Fibroblast of gingiva (primary cell): ENCODE data around the gene CFL1.
"Not testable (repeated sequence)": the region's sequence is repeated elsewhere in the genome, so short reads cannot be mapped to it uniquely, and the experiment has no call there.

Source experiments
- DNase-seq: peaks from one replicate; pipeline ENCODE4 v3.0.0-alpha.2; 2011; ENCODE audit warnings: low read depth

Gene CFL1

DNA sequence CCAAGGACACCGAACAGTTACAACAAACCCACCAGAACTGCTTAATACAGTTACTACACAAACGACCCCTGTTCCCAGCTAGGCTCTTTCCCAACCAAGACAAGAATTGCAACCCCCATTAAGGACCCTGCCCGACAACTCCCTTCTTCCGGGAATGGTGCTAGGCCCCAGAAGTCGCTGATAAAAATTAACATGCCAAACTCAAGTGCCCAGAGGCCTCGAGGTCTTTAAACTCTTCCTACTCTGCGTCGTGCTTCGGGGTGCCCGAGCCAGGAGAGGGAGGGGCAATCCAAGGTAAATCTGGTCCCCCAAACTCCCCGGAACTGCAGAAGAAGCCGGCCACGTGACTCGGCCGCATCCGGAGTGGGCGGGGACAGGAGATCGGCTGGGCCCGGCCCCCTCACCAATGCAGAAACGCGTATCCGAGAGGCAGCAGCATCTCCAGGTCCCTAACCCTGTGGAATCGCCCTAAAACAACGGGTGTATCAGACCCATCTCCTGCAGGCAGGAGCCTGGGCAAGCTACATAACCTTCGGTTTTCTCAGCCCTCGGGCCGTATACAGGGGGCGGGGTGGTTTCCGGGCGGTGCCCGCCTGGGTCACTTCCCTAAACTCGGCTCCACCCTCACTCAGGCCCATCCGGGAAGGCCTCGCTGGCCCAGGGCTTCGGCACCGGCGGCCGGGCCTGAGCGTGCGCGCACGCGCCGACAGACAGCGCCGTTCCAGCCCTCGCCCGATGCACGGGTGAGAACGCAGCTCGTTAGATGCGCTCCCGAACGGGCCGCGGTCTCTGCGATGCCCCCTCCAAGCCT lies 1.1 kb downstream of the CFL1 start:
- DNase-seq, result peak; percentile 67

- DNase-seq, result no peak
Measured at GRCh38 chr11:65855927-65856363, 2.0 kb downstream of the CFL1 start.

DNA sequence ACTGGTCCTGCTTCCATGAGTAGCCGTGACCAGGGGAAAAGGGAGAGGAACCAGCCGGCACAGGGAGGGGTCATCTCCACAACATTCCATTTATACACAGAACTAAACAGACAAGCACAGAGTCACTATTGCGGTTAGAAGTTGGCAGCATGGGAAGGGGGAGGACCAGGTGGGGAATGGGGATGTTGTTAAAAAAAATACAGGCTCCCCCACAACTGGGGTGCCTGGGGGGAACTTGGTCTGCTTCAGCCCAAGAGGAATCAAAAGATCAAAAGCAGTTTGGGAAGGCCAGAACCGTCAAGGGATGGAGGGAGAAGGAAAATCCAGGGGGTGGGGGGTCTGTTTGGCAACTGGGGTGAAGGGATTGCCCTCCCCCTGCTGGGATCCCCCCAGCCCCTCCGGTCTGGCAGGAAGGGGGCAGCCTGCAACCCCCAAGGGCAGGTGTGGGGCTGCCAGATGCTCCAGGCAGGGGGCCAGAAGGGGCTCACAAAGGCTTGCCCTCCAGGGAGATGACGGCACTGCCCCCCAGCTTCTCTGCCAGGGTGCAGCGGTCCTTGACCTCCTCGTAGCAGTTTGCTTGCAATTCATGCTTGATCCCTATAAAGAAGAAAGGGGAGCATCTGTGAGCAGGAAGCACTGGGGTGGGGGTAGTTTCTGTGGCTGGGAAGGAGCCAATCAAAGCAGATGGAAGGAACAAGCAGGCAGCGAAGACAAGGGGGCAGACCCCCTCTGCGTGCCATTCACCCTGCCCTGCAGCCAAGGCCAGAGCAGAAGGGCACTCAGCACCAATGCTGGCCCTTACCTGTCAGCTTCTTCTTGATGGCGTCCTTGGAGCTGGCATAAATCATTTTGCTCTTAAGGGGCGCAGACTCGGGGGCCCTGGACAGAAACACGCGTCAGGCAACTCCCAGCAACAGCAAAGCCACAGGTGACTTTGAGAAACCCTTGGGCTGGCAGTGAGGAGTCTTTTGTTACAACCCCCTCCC lies 2.8 kb downstream of the CFL1 start:
- DNase-seq, result no peak

GRCh38 chr11:65854161-65854592 lies 3.8 kb downstream of the CFL1 start:
- no peak for DNase-seq

- no peak for DNase-seq
Measured at GRCh38 chr11:65853246-65853979, 4.6 kb downstream of the CFL1 start.

GRCh38 chr11:65852508-65853245 lies 5.3 kb downstream of the CFL1 start:
- no peak for DNase-seq

DNA sequence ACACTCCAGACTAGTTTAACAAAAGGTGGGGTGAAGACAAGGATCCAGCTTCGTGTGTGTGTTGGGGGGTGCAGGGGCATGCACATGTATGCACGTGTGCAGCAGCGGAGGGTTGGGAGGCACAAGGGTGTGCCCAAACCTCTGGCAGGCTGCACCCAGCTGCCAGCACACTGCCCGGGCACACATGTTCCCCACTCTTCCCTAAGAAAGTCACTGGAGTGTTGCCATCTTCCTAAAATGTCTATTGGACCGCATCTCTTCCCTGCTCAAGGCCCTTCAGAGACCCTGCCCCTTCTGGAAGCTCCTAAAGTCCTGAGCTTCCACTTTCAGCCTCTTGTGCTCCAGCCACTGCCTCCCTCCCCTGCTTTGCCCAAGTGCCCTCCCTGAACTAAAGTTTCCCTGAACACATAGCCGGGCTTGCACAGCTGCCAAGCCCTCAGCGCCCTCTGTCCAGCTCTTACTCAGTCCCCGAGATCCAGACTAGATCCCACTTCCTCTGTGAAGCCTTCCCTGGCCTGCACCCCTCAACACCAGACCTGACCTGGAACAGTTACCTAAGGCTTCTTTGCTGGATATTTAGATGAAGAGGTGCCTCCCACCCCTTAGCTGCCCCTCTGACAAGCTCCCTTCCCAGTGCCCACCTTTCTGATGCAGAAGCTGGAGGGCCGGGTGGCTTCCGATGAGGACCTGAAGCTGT lies 6.0 kb downstream of the CFL1 start:
- no peak for DNase-seq

GRCh38 chr11:65851083-65851579 lies 6.8 kb downstream of the CFL1 start:
- DNase-seq, result no peak

- no peak for DNase-seq
Measured at GRCh38 chr11:65850217-65851082, 7.5 kb downstream of the CFL1 start.

GRCh38 chr11:65849771-65850216 lies 8.2 kb downstream of the CFL1 start:
- no peak for DNase-seq

DNA sequence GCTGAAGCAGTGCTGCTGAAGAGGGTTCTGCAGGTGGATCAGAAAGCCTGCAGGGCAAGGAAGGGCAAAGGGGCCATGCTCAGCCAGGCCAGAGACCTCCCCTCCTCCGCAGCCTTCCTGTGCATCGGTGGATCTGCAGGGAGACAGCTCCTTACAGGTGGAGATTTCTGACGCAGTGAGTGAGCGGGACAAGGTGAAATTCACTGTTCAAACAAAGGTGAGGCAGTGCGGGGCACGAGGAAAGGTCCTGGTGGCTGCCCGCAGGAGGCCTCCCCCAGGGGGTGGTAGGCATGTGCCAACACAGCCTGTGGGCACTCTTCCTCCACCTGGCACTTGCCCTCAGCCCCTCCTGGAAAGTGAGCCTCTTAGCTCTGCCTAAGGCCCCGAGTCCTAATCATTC lies 8.6 kb downstream of the CFL1 start:
- no peak for DNase-seq

DNA sequence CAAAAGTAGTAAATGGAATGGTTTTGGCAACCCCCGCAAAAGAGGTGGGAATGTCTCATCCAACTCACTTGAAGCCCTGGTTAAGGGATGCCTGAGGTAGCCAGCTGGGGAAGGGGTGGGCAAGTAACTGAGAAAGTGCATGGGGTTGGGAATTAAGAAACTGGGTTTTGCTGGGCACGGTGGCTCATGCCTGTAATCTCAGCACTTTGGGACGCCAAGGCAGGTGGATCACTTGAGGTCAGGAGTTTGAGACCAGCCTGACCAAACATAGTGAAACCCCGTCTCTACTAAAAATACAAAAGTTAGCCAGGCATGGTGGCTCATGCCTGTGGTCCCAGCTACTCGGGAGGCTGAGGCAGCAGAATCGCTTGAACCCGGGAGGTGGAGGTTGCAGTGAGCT lies 9.3 kb downstream of the CFL1 start:
- DNase-seq, result not testable (repeated sequence)

- no peak for DNase-seq
Measured at GRCh38 chr11:65847746-65848145, 10.2 kb downstream of the CFL1 start.

- DNase-seq, result no peak
Measured at GRCh38 chr11:65844231-65844872, 13.6 kb downstream of the CFL1 start.

DNA sequence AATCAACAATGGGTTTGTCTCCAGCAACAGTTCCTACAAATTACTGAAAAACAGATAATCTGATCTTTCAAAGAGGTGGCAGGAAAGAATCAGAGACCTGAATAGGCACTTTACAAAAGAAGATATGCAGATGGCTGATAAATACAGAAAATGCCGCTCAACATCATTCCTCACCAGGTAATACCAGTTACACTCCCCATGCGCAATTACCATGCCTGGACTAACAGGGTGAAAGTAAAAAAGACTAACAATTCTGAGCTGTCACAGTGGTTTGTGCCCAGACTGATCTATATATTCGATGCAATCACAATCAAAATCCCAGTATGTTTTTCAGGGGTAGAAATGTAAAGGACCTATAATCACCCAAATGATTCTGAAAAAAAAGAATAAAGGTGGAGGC lies 14.2 kb downstream of the CFL1 start:
- DNase-seq, result no peak

DNA sequence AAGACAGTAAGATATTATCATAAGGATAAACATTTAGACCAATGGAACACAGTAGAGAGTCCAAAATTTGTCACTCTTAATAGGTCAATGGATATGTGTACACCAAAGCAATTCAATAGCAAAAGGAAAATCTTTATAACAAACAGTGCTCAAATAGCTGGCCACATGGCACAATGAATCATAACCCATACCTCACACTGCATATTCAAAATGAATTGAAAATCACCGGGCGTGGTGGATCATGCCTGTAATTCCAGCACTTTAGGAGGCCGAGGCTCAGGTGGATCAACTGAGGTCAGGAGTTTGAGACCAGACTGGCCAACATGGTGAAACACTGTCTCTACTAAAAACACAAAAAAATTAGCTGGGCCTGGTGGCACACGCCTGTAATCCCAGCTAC lies 15.8 kb downstream of the CFL1 start:
- no peak for DNase-seq

- no peak for DNase-seq
Measured at GRCh38 chr11:65834202-65834601, 23.8 kb downstream of the CFL1 start.

- peak; percentile 89 for DNase-seq
Measured at GRCh38 chr11:65833297-65834030, 24.5 kb downstream of the CFL1 start, which contains the start of gene SNX32. Gene SNX32, plus strand, starts transcription at chr11:65833963. Its CDS starts 103 bp downstream, at chr11:65834066.
